Skeletal muscle satellite cell (primary cell): Measurements from ENCODE around the gene LNX2.

Experiments
- H3K27me3 ChIP-seq: 2 replicates; pipeline ENCODE4 v1.7.0; 2013; ENCODE audit warnings: low read length; ENCODE audit not compliant: control insufficient read depth, insufficient read depth
- H3K36me3 ChIP-seq: 2 replicates; pipeline ENCODE4 v1.7.0; 2013; ENCODE audit warnings: mild to moderate bottlenecking, control low read depth, low read length; ENCODE audit not compliant: insufficient read depth
- H3K4me1 ChIP-seq: 2 replicates; pipeline ENCODE4 v1.7.0; 2013; ENCODE audit warnings: low read length; ENCODE audit not compliant: control insufficient read depth, insufficient read depth
- H3K4me2 ChIP-seq: 2 replicates; pipeline ENCODE4 v1.7.0; 2013; ENCODE audit warnings: mild to moderate bottlenecking, low read length
- H3K4me3 ChIP-seq: 2 replicates; pipeline ENCODE4 v1.7.0; 2013; ENCODE audit warnings: low read length
- H3K9ac ChIP-seq: 2 replicates; pipeline ENCODE4 v1.7.0; 2013; ENCODE audit warnings: mild to moderate bottlenecking, low read depth, low read length, moderate library complexity
- H3K9me3 ChIP-seq: replicated peaks from 2 replicates; pipeline ENCODE4 v1.7.0; 2013; ENCODE audit warnings: mild to moderate bottlenecking, control low read depth, low read length

LNX2 gene

DNA sequence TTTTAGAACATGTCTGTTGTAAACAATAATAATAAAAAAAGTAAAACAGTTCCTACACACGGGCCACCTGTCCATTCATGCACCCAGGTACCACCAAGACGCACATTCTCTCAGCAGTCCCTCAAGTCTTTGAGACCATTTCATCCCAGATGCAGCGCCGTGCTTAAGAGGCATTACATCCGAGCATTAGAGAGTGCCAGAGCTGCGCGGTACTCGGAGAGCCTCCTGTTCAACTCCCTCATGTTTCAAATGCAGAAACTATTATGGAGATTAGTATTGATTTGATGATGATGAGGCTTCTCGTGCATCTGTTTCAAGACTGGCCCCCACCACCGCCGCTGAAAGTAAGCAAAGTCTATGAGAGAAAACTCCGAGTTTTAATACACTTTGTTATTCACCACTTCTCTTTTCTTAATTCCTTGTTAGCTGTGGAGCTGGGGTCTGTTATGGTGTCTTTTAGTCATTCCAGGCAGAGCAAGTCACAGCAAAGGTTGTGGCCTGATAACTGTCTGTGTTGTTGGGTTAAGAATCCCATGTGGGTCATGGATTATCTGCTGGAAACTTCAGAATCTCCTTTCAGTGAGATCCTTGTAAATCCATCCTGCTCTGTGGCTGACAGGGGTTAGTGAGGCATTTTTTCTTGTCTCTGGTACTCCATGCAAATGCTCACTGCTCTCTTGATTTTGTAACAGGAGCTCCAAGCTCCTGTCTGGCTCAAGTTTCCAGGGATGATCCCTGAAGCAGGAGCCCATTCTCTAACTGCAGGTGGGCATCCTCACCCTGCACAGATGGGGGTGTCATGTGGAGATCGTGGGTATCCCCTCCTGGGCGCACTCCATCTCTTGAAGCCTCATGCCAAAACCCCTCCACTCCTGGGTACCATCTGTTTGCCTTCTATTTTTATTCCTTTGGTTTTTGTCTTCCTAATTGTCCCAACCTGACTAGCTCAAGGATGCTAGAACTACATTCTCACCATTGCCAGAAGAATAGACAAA is 95.1 kb downstream of the LNX2 start:
- Histone ChIP-seq H3K4me1 (no peaks in the 10 kb centered on the region), H3K4me2 (no peak overlapping the region), H3K36me3 (no peaks in the 10 kb centered on the region), H3K9me3 (no peaks in the 10 kb centered on the region), H3K4me3 (no peak overlapping the region), H3K9ac (no peak overlapping the region), H3K27me3 (peaks cover 27% of the 10 kb centered on the region)

DNA sequence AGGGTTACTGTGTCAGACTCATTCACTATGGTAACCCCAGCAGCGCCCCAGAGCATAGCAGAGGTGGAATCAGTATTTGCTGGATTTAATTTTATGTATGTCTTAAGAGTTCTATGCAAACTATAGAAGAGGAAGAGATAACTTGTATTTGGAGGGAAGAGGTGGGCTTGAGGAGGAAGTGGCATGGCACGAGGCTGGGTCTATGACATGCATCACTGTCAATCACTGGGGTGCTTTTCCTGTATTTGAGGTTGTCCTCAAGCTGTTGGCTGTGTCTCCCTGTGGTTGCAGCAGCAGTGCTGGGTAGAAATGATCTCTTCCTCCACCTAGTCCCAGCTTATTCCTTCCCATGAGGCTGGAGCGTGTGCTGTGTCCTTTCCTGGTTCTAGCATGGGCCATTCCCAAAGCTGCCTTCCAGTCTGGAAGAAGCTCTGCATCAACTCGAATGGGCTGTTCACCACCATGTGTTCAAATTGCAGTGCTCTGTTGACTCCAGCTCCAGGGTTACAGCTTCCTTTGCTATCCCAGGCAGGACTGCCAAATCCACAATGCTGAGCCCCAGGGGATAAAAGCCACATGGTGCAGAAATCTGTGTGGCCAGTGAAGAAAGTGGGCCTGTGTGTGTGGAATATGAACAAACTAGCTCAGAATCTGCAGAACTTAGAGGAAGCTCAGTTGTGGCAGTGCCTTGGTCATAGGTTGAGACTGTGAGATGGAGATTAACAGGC is 96.8 kb downstream of the LNX2 start:
- no peaks in the 10 kb centered on the region for H3K4me1 ChIP-seq
- H3K4me3 ChIP-seq: no peak overlapping the region
- no peaks in the 10 kb centered on the region for H3K9me3 ChIP-seq
- no peak overlapping the region for H3K4me2 ChIP-seq
- no peak overlapping the region for H3K9ac ChIP-seq
- peaks cover 43% of the 10 kb centered on the region for H3K27me3 ChIP-seq
- H3K36me3 ChIP-seq: no peaks in the 10 kb centered on the region

GRCh38 chr13:27522847-27523246 is 97.5 kb downstream of the LNX2 start:
- H3K9ac ChIP-seq: no peak overlapping the region
- H3K9me3 ChIP-seq: no peaks in the 10 kb centered on the region
- H3K4me3 ChIP-seq: no peak overlapping the region
- no peaks in the 10 kb centered on the region for H3K4me1 ChIP-seq
- H3K4me2 ChIP-seq: no peak overlapping the region
- H3K27me3 ChIP-seq: peaks cover 48% of the 10 kb centered on the region
- H3K36me3 ChIP-seq: no peaks in the 10 kb centered on the region

DNA sequence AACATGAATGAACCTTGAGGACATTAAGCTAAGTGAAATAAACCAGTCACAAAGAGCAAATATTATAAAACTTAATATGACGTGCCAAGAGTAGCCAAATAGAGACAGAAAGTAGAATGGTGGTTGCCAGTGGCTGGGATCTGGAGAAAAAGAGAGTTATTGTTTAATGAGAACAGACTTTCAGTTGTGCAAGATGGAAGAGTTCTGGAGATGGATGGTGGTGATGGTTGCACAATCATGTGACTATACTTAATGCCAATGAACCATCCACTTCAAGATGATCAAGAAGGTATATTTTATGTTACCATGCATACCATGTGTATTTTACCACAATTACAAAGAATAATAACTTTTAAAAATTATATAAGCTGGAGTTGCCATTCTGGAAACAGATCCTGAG is 104.2 kb downstream of the LNX2 start:
- H3K9ac ChIP-seq: no peak overlapping the region
- H3K4me1 ChIP-seq: no peaks in the 10 kb centered on the region
- no peak overlapping the region for H3K4me3 ChIP-seq
- no peaks in the 10 kb centered on the region for H3K36me3 ChIP-seq
- H3K27me3 ChIP-seq: peaks cover 31% of the 10 kb centered on the region
- no peak overlapping the region for H3K4me2 ChIP-seq
- no peaks in the 10 kb centered on the region for H3K9me3 ChIP-seq

- H3K9me3 ChIP-seq: no peaks in the 10 kb centered on the region
- no peak overlapping the region for H3K9ac ChIP-seq
- H3K4me2 ChIP-seq: no peak overlapping the region
- H3K4me1 ChIP-seq: no peaks in the 10 kb centered on the region
- H3K4me3 ChIP-seq: no peak overlapping the region
- H3K36me3 ChIP-seq: no peaks in the 10 kb centered on the region
- H3K27me3 ChIP-seq: peaks cover 26% of the 10 kb centered on the region
Measured at GRCh38 chr13:27510082-27510481, 110.2 kb downstream of the LNX2 start.

GRCh38 chr13:27508802-27509201 is 111.5 kb downstream of the LNX2 start:
- no peak overlapping the region for H3K4me2 ChIP-seq
- H3K36me3 ChIP-seq: no peaks in the 10 kb centered on the region
- peaks cover 38% of the 10 kb centered on the region for H3K27me3 ChIP-seq
- H3K9me3 ChIP-seq: no peaks in the 10 kb centered on the region
- H3K4me1 ChIP-seq: no peaks in the 10 kb centered on the region
- no peak overlapping the region for H3K4me3 ChIP-seq
- no peak overlapping the region for H3K9ac ChIP-seq

DNA sequence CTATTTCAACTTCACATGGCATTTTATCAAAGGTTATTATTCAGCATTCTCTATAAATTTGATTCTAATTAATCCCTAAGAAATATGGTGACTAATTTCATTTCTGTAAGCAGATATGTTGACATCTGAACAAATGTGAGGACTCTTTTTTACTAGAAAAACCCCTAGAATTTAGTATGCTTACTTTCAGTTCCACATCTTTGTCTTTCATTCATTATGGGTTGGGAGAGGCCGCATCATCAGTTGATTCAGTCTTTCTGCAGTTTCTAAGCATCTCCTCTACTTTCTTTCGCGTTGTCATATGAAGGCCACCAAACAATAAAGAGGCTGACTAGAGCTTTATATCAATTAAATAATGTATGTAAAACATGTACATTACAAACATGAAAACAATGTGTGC is 114.5 kb downstream of the LNX2 start:
- Histone ChIP-seq H3K9me3 (no peaks in the 10 kb centered on the region), H3K36me3 (no peaks in the 10 kb centered on the region), H3K27me3 (peaks cover 47% of the 10 kb centered on the region), H3K4me2 (no peak overlapping the region), H3K4me3 (no peak overlapping the region), H3K9ac (no peak overlapping the region), H3K4me1 (no peaks in the 10 kb centered on the region)

GRCh38 chr13:27504868-27505194 is 115.5 kb downstream of the LNX2 start:
- Histone ChIP-seq H3K36me3 (no peaks in the 10 kb centered on the region), H3K27me3 (peaks cover 47% of the 10 kb centered on the region), H3K9me3 (no peaks in the 10 kb centered on the region), H3K4me3 (no peak overlapping the region), H3K9ac (no peak overlapping the region), H3K4me2 (no peak overlapping the region), H3K4me1 (no peaks in the 10 kb centered on the region)

- Histone ChIP-seq H3K9ac (no peak overlapping the region), H3K4me1 (no peaks in the 10 kb centered on the region), H3K27me3 (peaks cover 47% of the 10 kb centered on the region), H3K9me3 (no peaks in the 10 kb centered on the region), H3K4me3 (no peak overlapping the region), H3K36me3 (no peaks in the 10 kb centered on the region), H3K4me2 (no peak overlapping the region)
Measured at GRCh38 chr13:27504128-27504867, 116.0 kb downstream of the LNX2 start.

GRCh38 chr13:27500806-27501534 is 119.4 kb downstream of the LNX2 start:
- no peaks in the 10 kb centered on the region for H3K36me3 ChIP-seq
- no peak overlapping the region for H3K4me2 ChIP-seq
- H3K27me3 ChIP-seq: peaks cover 29% of the 10 kb centered on the region
- no peak overlapping the region for H3K4me3 ChIP-seq
- no peak overlapping the region for H3K9ac ChIP-seq
- no peaks in the 10 kb centered on the region for H3K9me3 ChIP-seq
- no peaks in the 10 kb centered on the region for H3K4me1 ChIP-seq
